T-helper 22 cell (primary cell): ENCODE data around the gene NCOA5.
A peak's percentile ranks its signal among the peaks of the same experiment; 100 is the strongest.
"Not testable (repeated sequence)": the region's sequence is repeated elsewhere in the genome, so short reads cannot be mapped to it uniquely, and the experiment has no call there.

Experiments used
- DNase-seq: peaks from one replicate; pipeline ENCODE4 v3.0.0-alpha.2; 2020; ENCODE audit warnings: low read depth

Gene NCOA5

DNA sequence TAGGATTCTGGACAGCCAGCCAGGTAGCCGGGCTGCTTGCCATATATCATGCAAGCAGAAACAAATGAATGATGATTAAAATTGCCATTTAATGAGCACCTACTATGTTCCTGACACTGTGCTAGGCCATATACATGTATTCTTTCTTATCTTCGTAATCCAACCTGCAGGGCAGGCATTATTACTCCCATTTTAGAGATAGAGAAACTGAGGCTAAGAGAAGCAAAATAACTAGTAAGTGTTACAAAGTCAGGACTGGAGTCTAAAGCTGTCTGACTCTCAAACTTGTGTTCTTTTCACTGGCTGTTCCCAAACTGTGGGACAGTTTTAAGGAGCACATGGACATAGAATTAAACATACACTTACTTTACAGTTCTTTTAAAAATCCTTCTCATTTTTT lies 30.4 kb upstream of the NCOA5 start:
- DNase-seq = no peak

DNA sequence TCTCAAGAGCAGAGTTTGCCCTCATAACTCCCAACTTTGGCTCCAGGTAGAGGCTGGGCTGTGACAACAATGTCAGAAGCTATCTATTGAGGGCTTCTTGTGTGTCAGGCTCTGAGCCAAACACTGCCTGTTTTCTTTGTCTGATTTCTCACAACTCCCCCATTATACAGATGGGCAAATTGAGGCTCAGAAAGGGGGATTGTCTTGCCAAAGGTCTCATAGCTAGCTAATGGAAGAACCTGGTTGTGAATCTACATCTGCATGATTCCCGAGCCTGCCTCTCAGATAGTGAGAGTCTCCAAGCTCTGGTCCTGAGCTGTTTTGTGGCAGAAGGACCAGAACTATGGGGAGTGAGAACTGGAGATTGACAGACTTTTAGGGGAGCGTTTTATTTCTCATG lies 29.8 kb upstream of the NCOA5 start:
- no peak for DNase-seq

DNA sequence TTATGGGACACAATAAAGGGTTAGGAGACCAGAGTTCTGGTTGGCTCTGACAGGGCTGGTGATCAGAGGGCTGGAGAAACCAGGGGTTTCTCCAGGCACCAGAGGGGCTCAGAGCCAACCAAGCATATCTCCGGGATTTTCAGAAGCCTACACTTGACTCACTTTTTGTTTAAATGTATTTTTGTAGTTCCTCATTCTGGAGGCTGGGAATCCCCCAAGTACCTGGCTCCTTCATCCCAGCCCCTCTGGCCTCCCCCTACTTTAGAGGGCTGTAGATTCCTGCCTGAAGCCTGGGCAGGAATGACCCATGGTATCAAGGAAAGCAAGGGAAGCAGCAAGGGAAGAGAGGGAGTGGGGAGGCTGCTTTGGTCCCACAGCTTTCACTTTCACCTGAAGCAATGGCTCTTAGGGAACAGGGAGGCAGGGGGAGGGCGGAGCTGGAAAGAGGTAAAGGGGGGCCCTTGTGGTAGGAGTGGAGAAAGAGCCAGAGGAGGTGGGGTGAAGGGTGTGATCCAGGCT lies 29.3 kb upstream of the NCOA5 start:
- DNase-seq = no peak

DNA sequence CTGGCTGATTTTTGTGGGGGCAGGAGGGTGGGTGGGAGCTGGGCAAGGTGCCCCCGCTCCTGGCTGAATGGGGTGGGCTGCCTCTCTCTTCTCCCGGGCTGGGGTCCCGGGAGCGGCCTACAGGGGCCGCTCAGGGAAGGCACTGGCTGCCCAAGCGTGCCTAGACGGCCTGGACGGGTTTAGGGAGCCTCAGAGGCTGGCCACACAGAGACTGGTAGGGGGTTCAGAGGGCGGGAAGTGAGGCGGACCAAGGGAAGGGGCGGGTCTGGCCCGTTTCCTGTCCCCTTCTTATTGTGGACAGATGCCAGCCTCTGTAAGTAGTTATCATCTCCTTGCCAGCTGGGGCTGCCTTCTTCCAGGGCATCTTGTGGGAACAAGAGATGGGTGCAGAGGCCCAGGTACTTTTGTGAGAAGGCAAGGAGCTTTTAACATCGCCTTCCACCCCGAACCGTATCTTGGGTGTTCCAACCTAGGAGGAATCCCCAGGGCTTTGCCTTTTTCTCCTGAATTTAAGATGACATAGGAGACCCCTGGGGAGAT lies 28.8 kb upstream of the NCOA5 start:
- no peak for DNase-seq

DNA sequence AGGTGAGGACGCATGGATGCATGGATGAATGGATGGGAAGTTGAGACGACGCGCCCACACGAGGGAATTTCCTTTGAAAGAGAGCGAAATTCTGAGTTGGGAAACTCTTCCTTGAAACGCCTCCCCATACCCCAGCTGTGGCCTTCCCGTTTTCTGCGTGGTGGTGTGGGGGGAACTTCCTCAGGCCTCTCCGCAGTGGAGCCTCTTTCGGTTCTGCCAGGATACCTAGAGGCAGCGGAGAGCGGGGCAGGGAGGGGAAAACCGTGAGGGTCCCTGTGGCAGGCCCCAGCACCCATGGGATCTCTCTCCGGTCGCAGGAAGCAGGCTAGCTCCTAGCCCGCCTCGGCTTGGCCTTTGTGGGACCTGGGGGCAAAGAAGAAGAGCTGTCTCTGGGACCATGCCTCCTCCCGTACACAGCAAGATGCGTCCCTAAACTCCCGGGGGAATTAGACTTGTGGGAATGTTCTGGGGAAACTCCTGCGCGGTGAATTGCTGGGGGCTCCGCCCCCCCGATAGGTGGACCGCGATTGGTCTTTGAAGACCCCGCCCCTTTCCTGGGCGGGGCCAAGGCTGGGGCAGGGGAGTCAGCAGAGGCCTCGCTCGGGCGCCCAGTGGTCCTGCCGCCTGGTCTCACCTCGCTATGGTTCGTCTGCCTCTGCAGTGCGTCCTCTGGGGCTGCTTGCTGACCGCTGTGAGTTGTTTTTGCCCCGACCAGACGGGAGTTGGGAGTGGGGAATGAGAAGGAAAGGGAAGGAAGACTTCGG lies 28.1 kb upstream of the NCOA5 start, which contains the start of gene CD40:
Gene CD40 (plus strand): TSS at position 611 of the 764 bp plus-strand sequence. CDS start 30 bp downstream, at position 641.
- DNase-seq = peak; percentile 44

DNA sequence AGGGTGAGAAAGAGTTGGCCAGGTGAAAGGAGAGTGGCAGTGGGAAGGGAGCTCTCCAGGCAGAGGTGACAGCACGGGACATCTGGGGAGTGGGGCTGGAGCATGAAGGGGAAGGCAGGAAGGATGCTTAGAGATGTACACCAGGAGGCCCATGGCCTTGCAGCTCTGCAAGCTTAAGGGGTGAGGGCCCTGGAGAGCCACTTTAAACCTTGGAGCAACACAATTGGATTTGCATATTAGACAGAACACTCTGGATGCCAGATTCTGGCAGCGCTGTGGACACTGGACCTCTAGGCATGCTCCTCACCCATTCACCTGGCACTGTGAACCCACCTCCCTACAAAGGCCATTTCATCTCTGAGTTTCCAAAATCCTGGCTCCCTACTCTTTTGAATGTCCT lies 24.7 kb upstream of the NCOA5 start:
- DNase-seq = no peak

DNA sequence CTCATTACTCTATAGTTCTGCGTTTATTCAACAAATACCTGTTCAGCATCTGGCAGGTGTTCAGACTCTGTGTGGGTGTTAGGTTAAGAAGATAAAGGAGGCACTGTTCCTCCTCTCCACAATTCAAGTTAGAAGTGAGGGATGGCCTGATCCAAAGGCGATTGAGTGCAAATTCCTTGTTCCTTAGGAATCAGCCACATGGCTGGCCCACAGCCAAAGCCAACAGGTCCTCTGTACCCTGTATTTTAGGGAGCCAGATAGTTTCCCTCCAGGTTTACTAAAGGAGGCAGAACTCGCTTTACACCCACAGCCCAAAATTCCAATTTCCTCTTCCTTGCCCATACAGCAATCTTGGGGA lies 23.3 kb upstream of the NCOA5 start:
- DNase-seq = no peak

DNA sequence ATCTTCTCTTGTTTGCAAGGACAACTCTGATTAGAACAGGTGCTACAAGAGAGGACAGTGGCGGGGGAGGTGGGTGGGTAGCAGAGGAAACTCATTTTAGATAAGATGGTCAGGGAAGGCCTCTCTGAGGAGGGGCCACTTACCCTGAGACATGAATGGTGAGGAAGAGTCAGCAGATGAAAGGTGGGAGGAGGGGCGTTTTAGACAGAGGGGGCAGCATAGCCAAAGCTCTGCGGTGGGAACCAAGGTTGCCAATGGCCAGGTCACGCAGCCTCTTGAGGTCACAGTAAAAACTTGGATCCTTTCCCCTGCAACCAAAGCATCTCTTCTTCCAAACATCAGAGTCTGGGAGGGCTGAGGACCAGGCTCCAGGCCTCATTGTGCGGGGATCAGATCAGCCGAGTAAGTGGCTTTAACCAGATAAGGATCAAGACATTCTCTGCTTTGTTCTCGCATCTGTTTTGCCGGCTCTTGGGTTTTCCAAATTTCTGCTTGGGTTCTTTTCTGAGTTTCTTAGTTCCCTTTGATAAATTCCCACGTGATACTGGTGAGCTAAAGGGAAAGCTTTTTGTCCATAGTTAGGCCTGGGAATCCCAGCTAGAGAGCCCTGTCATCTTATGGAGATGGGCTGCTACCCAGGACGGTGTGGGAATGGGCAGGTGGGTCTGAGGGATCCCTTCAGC lies 22.8 kb upstream of the NCOA5 start:
- no peak for DNase-seq

DNA sequence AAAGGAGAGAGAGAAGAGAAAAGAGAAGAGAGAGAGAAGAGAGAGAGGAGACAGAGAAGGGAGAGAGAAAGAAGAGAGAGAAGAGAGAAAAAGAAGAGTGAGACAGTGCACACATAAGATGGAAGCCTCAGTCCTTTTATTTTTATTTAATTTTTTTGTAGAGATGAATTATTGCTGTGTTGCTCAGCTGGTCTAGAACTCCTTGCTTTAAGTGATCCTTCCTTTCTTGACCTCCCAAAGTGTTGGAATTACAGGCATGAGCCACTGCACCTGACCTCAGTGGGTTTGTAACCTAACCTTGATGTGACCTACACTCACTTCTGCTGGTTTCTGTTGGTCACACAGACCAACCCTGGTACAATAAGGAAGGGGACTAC lies 22.1 kb upstream of the NCOA5 start:
- no peak for DNase-seq

DNA sequence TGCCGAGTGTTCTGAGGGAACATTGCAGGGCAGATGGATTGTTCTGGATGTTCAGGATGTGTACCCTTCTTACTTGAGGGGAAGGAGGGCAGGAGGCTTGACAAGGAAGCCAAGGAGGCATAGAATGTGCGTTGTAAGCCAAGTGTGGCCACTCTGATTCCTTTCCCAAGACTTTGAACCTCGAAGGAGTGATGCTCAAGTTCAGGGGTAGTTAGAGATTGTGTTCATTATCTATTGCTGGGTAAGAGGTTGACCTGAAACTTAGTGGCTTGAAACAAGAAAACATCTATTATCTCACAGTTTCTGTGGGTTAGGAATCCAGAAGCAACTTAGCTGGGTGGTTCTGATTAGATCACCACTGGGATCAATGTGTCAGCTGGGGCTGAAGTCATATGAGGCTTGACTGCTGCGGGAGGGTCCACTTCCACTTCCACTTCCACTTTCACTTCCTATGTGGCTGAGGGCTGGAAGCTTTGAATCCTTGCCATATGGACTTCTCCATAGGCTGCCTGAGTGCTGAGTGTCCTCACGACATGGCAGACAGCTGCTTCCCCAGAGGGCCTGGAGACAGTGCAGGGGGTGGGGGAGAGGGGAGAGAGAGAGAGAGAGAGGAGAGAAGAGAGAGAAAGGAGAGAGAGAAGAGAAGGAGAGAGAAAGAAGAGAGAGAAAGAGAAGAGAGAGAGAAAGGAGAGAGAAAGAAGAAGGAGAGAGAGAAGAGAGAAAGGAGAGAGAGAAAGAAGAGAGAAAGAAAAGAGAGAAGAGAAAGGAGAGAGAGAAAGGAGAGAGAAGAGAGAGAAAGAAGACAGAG lies 21.5 kb upstream of the NCOA5 start:
- no peak for DNase-seq

DNA sequence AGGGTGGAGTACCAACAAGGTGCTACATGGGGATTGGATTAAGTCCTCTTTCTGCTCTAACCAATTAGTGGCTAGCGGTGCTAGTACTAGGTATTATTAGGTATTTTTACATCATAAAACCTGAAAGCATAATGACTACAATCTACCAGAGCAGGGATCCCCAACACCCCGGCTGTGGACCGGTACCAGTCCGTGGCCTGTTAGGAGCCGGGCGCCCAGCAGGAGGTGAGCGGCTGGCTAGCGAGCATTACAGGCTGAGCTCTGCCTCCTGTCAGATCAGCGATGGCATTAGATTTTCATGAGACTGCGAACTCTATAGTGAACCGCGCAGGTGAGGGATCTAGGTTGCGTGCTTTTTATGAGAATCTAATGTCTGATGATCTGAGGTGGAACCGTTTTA lies 19.2 kb upstream of the NCOA5 start:
- DNase-seq = no peak

DNA sequence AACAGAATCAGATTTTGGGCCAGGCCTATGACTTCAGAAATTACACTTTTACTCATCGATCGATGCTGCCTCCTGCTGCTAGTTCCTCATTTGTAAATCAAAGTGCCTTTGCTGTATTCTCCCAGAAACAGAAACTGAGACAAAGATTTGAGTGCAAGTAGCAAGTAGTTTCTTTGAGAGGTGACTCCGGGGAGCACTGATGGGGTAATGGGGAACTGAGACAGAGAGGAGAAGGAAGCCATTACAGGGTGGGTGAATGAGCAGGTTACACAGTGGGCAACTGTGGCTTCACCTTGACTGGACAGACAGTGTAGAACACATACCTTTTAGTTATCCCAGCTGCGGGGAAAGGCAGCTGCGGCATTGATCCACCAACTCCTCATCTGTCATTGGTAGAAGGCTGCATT lies 18.7 kb upstream of the NCOA5 start:
- no peak for DNase-seq

DNA sequence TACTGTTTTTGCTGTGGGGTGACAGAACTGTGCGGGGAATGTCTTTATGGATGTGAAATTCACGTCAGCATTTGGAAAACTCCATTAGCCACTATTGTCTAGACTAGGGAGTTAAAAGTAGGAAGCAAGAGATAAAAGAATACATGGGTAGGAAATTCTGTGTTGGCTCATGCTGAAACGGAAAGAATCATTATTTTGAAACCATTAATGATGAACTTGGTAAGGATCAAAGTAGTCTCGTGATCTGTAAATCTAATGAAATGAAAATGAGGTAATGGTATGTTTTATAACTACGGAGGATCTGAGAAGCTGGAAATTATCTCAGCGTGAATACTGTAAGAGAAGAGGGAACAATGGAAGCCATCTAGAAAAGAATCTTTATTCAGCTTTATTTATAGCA lies 17.3 kb upstream of the NCOA5 start:
- no peak for DNase-seq

DNA sequence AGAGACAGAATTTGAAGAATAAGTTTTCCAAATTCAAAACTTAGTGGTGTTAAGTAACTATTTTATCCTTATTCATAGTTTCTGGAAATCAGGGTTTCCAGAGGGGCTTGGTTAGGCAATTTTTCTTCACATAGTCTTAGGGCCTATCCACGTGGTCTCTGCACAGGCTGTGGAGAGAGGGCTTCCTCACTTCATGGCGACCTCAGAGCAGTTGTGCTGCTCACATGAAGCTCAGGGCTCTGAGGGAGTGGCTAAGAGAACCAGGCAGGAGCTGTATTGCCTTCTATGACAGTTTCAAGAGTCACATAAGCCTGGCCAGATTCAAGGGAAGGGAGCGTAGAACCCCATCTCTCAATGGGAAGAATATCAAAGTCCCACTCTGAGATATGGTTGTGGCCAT lies 14.5 kb upstream of the NCOA5 start:
- DNase-seq = no peak

DNA sequence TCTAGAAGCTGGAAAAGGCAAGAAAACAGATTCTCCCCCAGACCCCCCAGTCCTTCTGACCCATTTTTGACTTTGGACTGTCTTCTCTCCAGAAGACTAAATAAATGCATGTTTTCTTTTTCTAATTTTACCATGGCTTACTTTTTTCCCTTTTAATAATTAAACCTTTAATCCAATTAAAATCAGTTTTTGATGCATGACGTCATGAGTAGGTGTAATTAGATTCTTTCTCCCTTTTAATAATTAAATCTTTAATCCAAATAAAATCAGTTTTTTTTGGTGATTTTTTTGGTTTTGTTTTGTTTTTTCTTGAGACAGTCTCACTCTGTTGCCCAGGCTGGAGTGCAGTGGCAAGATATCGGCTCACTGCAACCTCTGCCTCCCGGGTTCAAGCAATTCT lies 13.2 kb upstream of the NCOA5 start:
- DNase-seq = no peak

DNA sequence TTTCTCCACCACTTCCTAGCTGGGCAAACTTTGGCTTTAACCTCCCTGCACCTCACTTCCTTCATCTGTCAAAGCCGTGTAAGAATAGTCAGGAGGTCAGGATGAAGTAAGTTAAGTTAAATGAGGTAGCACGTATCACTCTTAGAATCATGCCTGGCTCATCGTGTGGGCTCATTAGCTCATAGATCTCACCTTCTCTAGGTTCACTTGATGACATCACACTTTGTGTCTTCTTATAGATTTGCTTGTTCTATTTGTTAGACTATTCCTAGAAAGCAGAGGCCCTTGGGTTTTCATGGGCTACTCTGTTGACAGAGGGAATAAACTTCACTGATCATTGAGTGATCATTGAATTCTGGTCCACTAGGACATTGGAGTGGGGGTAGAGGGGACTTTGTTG lies 12.2 kb upstream of the NCOA5 start:
- DNase-seq = no peak

DNA sequence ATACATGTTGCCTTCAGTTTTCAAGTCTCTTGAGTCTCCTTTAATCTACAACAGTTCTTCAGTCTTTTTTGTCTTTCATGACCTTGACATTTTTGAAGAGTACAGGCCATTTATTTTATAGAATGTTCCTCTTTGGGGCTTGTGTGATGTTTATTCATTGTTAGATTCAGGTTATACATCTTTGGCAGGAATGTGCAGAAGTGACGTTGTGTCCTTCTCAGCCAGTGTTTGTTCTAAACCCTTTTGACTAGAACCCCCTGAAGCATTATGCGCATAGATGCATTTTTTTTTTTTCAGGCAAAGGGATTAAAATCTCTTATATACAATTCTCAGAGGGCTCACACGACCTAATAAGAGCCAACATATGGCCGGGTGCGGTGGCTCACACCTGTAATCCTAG lies 11.2 kb upstream of the NCOA5 start:
- DNase-seq = no peak

DNA sequence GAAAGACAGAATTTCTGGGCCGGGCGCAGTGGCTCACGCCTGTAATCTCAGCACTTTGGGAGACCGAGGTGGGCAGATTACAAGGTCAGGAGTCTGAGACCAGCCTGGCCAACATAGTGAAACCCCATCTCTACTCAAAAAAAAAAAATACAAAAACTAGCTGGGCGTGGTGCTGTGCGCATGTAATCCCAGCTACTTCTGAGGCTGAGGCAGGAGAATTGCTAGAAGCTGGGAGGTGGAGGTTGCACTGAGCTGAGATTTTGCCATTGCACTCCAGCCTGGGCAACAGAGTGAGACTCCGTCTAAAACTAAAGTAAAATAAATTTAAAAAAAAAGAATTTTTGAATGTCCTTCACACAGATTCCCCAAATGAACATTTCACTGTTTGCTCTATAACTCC lies 10.7 kb upstream of the NCOA5 start:
- DNase-seq = not testable (repeated sequence)

DNA sequence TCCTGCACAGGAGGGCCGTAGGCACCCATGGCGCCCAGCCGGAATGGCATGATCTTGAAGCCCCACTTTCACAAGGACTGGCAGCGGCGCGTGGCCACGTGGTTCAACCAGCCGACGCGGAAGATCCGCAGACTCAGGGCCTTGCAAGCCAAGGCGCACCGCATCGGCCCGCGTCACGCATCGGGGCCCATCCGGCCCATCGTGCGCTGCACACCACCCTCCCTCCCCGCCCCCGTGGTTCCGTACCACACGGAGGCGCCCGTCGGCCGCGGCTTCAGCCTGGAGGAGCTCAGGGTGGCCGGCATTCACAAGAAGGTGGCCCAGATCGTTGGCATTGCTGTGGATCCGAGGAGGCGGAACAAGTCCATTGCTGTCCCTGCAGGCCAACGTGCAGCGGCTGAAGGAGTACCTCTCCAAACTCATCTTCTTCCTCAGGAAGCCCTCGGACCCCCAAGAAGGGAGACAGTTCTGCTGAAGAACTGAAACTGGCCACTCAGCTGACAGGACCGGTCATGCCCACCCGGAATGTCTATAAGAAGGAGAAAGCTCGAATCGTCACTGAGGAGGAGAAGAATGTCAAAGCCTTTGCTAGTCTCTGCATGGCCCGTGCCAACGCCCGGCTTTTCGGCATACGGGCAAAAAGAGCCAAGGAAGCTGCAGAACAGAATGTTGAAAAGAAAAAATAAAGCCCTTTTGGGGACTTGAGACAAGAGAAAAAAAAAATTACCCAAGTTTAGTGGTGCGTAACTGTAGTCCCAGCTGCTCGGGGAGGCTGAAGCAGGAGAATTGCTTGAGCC lies 9.9 kb upstream of the NCOA5 start:
- DNase-seq = no peak

DNA sequence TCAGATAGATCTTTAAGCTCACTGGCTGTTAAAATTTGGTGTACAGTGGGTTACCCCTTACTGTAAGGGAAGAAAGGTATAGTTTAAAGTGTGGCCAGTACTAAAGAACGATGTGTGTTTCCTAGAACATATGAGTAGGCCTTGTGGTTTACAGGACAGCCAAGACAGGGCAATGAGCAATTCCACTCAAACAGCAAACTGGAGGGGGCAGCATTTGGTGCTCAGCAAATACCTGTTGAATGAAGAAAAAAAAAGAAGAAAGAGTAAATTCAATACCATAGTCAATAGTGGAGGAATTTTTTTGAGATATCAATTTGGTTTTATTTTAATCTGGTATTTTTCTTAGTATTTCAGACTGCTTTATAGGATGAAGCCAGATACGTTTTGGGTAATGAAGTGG lies 3.8 kb upstream of the NCOA5 start:
- DNase-seq = no peak

DNA sequence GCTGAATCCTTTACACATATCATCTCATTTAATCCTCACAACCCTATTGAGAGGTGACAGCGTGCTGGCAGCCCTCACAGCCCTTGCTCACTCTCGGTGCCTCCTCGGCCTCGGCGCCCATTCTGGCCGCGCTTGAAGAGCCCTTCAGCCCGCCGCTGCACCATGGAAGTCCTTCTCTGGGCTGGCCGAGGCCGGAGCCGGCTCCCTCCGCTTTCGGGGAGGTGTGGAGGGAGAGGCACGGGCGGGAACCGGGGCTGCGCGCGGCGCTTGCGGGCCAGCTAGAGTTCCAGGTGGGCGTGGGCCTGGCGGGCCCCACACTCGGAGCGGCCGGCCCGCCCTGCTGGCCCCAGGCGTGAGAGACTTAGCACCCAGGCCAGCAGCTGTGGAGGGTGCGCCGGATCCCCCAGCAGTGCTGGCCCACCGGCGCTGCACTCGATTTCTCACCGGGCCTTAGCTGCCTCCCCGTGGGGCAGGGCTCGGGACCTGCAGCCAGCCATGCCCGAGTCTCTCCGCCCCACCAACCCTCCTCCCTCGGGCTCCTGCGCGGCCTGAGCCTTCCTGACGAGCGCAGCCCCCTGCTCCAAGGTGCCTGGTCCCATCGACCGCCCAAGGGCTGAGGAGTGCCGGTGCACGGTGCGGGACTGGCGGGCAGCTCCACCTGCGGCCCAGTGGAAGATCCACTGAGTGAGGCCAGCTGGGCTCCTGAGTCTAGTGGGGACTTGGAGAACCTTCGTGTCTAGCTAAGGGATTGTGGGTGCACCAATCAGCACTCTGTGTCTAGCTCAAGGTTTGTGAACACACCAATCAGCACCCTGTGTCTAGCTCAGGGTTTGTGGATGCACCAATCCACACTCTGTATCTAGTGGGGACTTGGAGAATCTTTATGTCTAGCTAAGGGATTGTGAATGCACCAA lies 2.1 kb upstream of the NCOA5 start:
- not testable (repeated sequence) for DNase-seq
